Body of pancreas (tissue), 4 donors: ENCODE results near the gene PCCA.

Source experiments
- CTCF ChIP-seq, 7 experiments: fragments of 450-650 bp in 4 of 7; fragments of 200-600 bp in 3 of 7; sonication (generic) in 3 of 7; IDR thresholded peaks; one replicate each; pipeline ENCODE4 v1.5.1; 2016 to 2019; ENCODE audit warnings: antibody characterized with exemption in 7 of 7
- POLR2A ChIP-seq, 3 donors: fragments of 450-650 bp; IDR thresholded peaks; one replicate each; pipeline ENCODE4 v1.6.1; 2016; ENCODE audit warnings: antibody characterized with exemption in 3 of 3, mild to moderate bottlenecking in 2 of 3

- TF ChIP-seq CTCF (IDR thresholded peaks at IDR 0.05) (no peak), POLR2A (IDR thresholded peaks at IDR 0.05) (no peak)
Measured at GRCh38 chr13:100547791-100548201, 458.9 kb downstream of the PCCA start.
